ENCODE measurements around the gene PLCXD3. TPM values are rescaled to one million over a fixed set of nuclear protein-coding genes. Genes with fewer than 3 reads are reported as not detected.

The PLCXD3 gene
- total and polyA plus RNA-seq, 12 donors, result 25.4 to 104 (median 51.6) TPM

DNA sequence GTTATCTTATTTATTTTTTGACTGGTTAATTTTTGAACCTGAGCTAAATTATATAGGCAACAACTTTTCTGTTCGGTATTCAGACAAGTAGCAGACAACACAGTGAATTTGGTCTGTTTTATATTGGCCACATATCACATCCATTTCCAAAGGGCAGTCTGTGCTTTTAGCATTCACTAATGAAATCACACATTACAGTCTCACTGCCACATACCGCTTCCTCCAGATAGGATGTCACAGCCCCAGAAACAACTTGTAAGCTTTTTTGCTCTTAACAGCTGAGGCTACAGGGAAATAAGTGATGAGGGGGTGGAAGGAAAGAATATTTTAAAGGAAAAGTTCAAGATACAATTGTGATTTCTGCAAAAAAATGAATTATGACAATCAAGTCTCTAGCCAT is 140.6 kb downstream of the PLCXD3 start:
- no peaks in the 10 kb centered on the region for H3K27me3 ChIP-seq
- WGBS, 2 donors, result 39 to 52% methylated on average over 2 of the region's 2 CpGs
- peak overlapping the region in 6 of 10 donors; percentile 7 to 59 (median 39) for H3K27ac ChIP-seq
- no peak overlapping the region for H3K4me3 ChIP-seq
- H3K36me3 ChIP-seq, result no peaks in the 10 kb centered on the region
- H3K9me3 ChIP-seq, result no peaks in the 10 kb centered on the region
- H3K4me1 ChIP-seq, result peaks cover 3 to 49% (median 16%) of the 10 kb centered on the region in 9 donors
- no peak for DNase-seq
- ATAC-seq, result peak in 3 of 8 donors; percentile 28 to 56 (median 50)
- intact Hi-C loops (cut with DNase I), result no loop called here
- TF ChIP-seq, protein P1, sequence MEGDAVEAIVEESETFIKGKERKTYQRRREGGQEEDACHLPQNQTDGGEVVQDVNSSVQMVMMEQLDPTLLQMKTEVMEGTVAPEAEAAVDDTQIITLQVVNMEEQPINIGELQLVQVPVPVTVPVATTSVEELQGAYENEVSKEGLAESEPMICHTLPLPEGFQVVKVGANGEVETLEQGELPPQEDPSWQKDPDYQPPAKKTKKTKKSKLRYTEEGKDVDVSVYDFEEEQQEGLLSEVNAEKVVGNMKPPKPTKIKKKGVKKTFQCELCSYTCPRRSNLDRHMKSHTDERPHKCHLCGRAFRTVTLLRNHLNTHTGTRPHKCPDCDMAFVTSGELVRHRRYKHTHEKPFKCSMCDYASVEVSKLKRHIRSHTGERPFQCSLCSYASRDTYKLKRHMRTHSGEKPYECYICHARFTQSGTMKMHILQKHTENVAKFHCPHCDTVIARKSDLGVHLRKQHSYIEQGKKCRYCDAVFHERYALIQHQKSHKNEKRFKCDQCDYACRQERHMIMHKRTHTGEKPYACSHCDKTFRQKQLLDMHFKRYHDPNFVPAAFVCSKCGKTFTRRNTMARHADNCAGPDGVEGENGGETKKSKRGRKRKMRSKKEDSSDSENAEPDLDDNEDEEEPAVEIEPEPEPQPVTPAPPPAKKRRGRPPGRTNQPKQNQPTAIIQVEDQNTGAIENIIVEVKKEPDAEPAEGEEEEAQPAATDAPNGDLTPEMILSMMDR (IDR thresholded peaks at IDR 0.05), result no peak

DNA sequence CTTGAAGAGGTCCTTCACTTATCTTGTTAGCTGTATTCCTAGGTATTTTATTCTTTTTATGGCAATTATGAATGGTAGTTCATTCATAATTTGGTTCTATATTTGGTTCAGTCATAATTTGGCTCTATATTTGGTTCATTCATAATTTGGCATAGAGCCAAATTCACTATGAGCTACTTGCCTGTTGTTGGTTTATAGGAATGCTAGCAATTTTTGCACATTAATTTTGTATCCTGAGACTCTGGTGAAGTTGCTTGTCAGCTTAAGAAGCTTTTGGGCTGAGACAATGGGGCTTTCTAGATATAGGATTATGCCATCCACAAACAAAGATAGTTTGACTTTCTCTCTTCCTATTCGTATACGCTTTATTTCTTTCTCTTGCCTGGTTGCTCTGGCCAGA is 142.2 kb downstream of the PLCXD3 start:
- Histone ChIP-seq H3K4me3 (no peak overlapping the region), H3K9me3 (no peaks in the 10 kb centered on the region), H3K36me3 (no peaks in the 10 kb centered on the region), H3K4me1 (peaks cover 3 to 55% (median 16%) of the 10 kb centered on the region in 9 donors), H3K27me3 (no peaks in the 10 kb centered on the region), H3K27ac (peak overlapping the region in 3 of 10 donors; percentile 19 to 50 (median 46))
- ATAC-seq (no peak), DNase-seq (no peak)
- WGBS, 2 donors, result 62 to 66% methylated on average over 2 of the region's 2 CpGs
- TF ChIP-seq, protein P1 (IDR thresholded peaks at IDR 0.05), result no peak
- intact Hi-C loops (cut with DNase I), result no loop called here

DNA sequence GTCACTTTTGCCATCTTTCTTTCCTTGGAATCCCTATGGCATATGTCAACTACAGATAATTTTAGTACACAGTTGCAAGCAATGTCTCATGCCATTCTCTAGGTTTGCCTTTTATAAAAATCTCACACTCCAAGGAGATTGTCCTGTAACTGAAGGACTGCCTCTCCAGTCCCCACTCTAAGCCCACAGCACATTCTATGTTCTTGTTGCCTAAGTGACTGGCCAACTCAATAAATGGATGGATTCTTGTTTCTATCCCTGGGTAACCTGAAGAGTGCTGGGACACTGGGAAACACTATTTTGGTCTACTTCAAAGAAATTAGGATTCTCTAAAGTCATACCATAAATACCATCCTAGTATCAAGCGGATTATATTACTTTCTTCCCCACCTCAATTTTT is 145.0 kb downstream of the PLCXD3 start:
- DNase-seq (no peak), ATAC-seq (no peak)
- WGBS, 2 donors, result 0 to 2% methylated on average over 1 of the region's 1 CpG
- intact Hi-C loops (cut with DNase I), result no loop called here
- Histone ChIP-seq H3K36me3 (no peaks in the 10 kb centered on the region), H3K27ac (no peak overlapping the region), H3K9me3 (no peaks in the 10 kb centered on the region), H3K4me1 (peaks cover 0 to 42% (median 12%) of the 10 kb centered on the region in 9 donors), H3K27me3 (no peaks in the 10 kb centered on the region), H3K4me3 (no peak overlapping the region)
- TF ChIP-seq, protein P1 (IDR thresholded peaks at IDR 0.05), result no peak

DNA sequence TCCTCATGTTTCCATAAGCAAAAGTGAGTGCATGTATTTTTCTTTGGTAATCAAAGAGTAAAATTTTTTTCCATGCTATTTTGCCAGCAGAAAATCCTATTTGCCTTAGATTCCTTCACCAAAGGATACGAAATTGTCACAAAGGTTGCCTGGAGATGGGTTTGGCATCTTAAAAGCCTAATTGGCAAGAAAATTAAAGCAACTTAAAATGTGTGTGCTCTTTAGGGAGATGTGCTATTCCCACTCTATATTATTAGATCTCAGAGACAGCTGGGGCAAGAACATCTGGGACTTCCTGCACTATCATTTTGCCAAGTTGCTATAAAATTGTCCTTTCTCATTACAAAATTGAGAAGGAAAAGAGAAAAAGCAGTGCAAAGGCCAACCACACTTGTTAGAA is 146.1 kb downstream of the PLCXD3 start:
- Histone ChIP-seq H3K27me3 (no peaks in the 10 kb centered on the region), H3K4me3 (no peak overlapping the region), H3K36me3 (no peaks in the 10 kb centered on the region), H3K27ac (peak overlapping the region in 1 of 10 donors; percentile 15), H3K4me1 (peaks cover 0 to 32% (median 7%) of the 10 kb centered on the region in 9 donors), H3K9me3 (peaks cover 0 to 7% (median 0%) of the 10 kb centered on the region in 11 donors)
- DNase-seq (no peak), ATAC-seq (no peak)
- 27 to 44% methylated on average over 1 of the region's 1 CpG for WGBS, 2 donors
- TF ChIP-seq, protein P1 (IDR thresholded peaks at IDR 0.05), result no peak
- intact Hi-C loops (cut with DNase I), result no loop called here
